ENCODE results near the gene MPST. TPM values are rescaled to one million over a fixed set of nuclear protein-coding genes. Genes with fewer than 3 reads are reported as not detected.

The MPST gene
- total RNA-seq, 1 donor from 2014 or later: 36.9 TPM

- no peak overlapping the region for H3K9ac ChIP-seq
- H3K9me3 ChIP-seq (ENCODE audit: low read depth): no peaks in the 10 kb centered on the region
- peaks cover 19% of the 10 kb centered on the region for H3F3A ChIP-seq (ENCODE audit: low read depth)
- TF ChIP-seq CTCF (IDR thresholded peaks at IDR 0.05): no peak
- no peak for TF ChIP-seq EZH2 (IDR thresholded peaks at IDR 0.05)
- TF ChIP-seq EZH2phosphoT487 (IDR thresholded peaks at IDR 0.05): no peak
- peaks cover 28% of the 10 kb centered on the region for H4K20me1 ChIP-seq (ENCODE audit: low read depth)
- H3K4me1 ChIP-seq: peaks cover 29% of the 10 kb centered on the region
- H3K9me3 Mint-ChIP-seq: peaks cover 6% of the 10 kb centered on the region
- H3K27me3 Mint-ChIP-seq (ENCODE audit: insufficient read depth, low read depth): peaks cover 7% of the 10 kb centered on the region
- no peak overlapping the region for H3K4me3 Mint-ChIP-seq
- no peak overlapping the region for H2AFZ ChIP-seq (replicated peaks)
- H3K4me2 ChIP-seq: no peak overlapping the region
- no peaks in the 10 kb centered on the region for H3K27me3 ChIP-seq
- H3K4me3 ChIP-seq: no peak overlapping the region
- no peak for DNase-seq (ENCODE audit: low spot score)
- peaks cover 34% of the 10 kb centered on the region for H3K4me1 Mint-ChIP-seq
- H3K79me2 ChIP-seq (ENCODE audit: low read depth): no peaks in the 10 kb centered on the region
- no peaks in the 10 kb centered on the region for H3K36me3 ChIP-seq
- no peak overlapping the region for H3K27ac ChIP-seq
- no peak overlapping the region for H3K27ac Mint-ChIP-seq
- peaks cover 4% of the 10 kb centered on the region for H3K36me3 Mint-ChIP-seq
These were observed 9.4 kb upstream of the MPST start for GRCh38 chr22:37010174-37010573.

GRCh38 chr22:37010976-37011375 is 8.6 kb upstream of the MPST start:
- TF ChIP-seq CTCF (IDR thresholded peaks at IDR 0.05) (no peak), EZH2phosphoT487 (IDR thresholded peaks at IDR 0.05) (no peak), EZH2 (IDR thresholded peaks at IDR 0.05) (no peak)
- no peaks in the 10 kb centered on the region for H3K9me3 ChIP-seq (ENCODE audit: low read depth)
- H3K27ac ChIP-seq: no peak overlapping the region
- H2AFZ ChIP-seq (replicated peaks): no peak overlapping the region
- Mint-ChIP-seq H3K4me3 (no peak overlapping the region), H3K4me1 (peaks cover 31% of the 10 kb centered on the region), H3K27me3 (ENCODE audit: insufficient read depth, low read depth) (peaks cover 7% of the 10 kb centered on the region), H3K9me3 (peaks cover 6% of the 10 kb centered on the region), H3K36me3 (peaks cover 5% of the 10 kb centered on the region), H3K27ac (no peak overlapping the region)
- peaks cover 23% of the 10 kb centered on the region for H3K4me1 ChIP-seq
- H3F3A ChIP-seq (ENCODE audit: low read depth): peaks cover 14% of the 10 kb centered on the region
- no peaks in the 10 kb centered on the region for H3K36me3 ChIP-seq
- no peak for DNase-seq (ENCODE audit: low spot score)
- H3K27me3 ChIP-seq: no peaks in the 10 kb centered on the region
- H3K4me2 ChIP-seq: no peak overlapping the region
- H4K20me1 ChIP-seq (ENCODE audit: low read depth): peaks cover 34% of the 10 kb centered on the region
- H3K4me3 ChIP-seq: no peak overlapping the region
- H3K9ac ChIP-seq: no peak overlapping the region
- H3K79me2 ChIP-seq (ENCODE audit: low read depth): no peaks in the 10 kb centered on the region

GRCh38 chr22:37011472-37011871 is 8.1 kb upstream of the MPST start:
- H3K79me2 ChIP-seq (ENCODE audit: low read depth): peaks cover 5% of the 10 kb centered on the region
- Mint-ChIP-seq H3K36me3 (peaks cover 5% of the 10 kb centered on the region), H3K27ac (no peak overlapping the region), H3K4me1 (peaks cover 26% of the 10 kb centered on the region), H3K4me3 (no peak overlapping the region), H3K9me3 (peaks cover 3% of the 10 kb centered on the region), H3K27me3 (ENCODE audit: insufficient read depth, low read depth) (peaks cover 7% of the 10 kb centered on the region)
- H3K36me3 ChIP-seq: no peaks in the 10 kb centered on the region
- no peaks in the 10 kb centered on the region for H3K27me3 ChIP-seq
- no peak overlapping the region for H3K27ac ChIP-seq
- H3K9me3 ChIP-seq (ENCODE audit: low read depth): no peaks in the 10 kb centered on the region
- H3K4me3 ChIP-seq: no peak overlapping the region
- H3F3A ChIP-seq (ENCODE audit: low read depth): peaks cover 11% of the 10 kb centered on the region
- H3K9ac ChIP-seq: no peak overlapping the region
- no peak overlapping the region for H3K4me2 ChIP-seq
- H2AFZ ChIP-seq (replicated peaks): no peak overlapping the region
- H4K20me1 ChIP-seq (ENCODE audit: low read depth): peaks cover 39% of the 10 kb centered on the region
- TF ChIP-seq CTCF (IDR thresholded peaks at IDR 0.05): no peak
- TF ChIP-seq EZH2phosphoT487 (IDR thresholded peaks at IDR 0.05): no peak
- TF ChIP-seq EZH2 (IDR thresholded peaks at IDR 0.05): no peak
- DNase-seq (ENCODE audit: low spot score): no peak
- peaks cover 18% of the 10 kb centered on the region for H3K4me1 ChIP-seq
